GM19023 (cell line): ENCODE measurements around the gene MAMDC2.

ENCODE experiments used
- ATAC-seq: cut with Tn5 transposase; IDR thresholded peaks from one replicate; pipeline ENCODE4 v1.9.1; 2021; ENCODE audit warnings: mild to moderate bottlenecking, moderate library complexity; ENCODE audit not compliant: unreplicated experiment

The MAMDC2 gene

DNA sequence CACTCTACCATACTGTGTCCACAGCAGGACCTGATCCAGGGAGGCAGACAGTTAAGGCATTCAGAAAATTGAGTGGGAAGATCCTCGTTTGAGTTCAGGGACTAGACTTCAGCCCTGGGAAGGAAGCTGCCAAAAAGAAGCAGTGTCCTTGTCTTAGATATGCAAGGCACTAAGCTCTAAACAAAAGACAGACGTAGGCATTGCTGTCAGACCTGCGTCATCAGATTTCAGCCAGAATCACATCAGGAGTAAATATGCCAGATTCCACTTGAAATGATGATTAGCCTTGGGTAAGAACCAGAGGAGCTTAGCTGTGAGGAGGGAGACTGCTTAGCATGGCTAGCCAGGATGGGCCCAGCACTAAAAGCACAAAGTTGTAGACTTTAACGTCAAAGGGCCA, 56.7 kb downstream of the MAMDC2 start:
- ATAC-seq: no peak

- ATAC-seq: no peak
These were observed 57.6 kb downstream of the MAMDC2 start for GRCh38 chr9:70101265-70101664.

GRCh38 chr9:70105147-70105546, 61.5 kb downstream of the MAMDC2 start:
- ATAC-seq: no peak

DNA sequence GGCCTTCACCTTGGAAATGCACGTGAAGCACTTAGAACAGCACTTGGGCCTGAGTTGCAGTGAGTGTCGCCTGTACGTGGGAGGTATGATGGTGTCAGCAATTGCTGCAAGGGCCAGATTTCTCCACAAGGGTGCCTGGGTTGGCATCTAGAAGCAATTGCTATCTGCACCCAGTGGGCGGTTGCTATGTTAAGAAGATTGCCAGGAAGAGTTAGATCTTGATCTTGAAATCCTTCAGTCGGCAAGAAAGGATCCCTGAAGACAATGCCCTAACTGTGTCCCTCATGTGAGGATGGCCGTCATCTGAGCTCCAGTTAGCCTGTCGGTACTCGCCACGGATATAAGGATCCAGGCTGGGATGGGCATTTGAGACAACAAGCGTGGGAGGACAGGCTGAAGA, 62.9 kb downstream of the MAMDC2 start:
- no peak for ATAC-seq

DNA sequence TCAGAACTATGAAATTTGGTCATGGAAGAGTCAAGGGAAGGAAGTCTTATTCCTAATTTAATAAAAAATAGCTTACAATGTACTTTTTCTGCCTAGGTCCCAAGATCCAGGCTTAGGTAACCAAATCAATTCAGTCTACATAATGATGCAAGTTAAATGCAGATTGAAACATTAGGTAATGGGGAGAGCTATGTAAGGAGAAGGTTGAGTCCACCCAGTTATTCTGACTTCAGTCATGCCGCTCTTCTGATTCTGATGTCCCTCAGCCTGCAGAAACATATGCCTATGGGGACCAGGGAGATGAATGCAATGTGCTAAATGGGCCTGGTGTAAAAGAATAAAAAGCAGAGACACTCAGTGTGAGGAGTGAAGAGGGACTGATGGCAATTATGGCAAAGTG, 63.9 kb downstream of the MAMDC2 start:
- no peak for ATAC-seq

- no peak for ATAC-seq
These were observed 64.5 kb downstream of the MAMDC2 start for GRCh38 chr9:70108181-70108580.

DNA sequence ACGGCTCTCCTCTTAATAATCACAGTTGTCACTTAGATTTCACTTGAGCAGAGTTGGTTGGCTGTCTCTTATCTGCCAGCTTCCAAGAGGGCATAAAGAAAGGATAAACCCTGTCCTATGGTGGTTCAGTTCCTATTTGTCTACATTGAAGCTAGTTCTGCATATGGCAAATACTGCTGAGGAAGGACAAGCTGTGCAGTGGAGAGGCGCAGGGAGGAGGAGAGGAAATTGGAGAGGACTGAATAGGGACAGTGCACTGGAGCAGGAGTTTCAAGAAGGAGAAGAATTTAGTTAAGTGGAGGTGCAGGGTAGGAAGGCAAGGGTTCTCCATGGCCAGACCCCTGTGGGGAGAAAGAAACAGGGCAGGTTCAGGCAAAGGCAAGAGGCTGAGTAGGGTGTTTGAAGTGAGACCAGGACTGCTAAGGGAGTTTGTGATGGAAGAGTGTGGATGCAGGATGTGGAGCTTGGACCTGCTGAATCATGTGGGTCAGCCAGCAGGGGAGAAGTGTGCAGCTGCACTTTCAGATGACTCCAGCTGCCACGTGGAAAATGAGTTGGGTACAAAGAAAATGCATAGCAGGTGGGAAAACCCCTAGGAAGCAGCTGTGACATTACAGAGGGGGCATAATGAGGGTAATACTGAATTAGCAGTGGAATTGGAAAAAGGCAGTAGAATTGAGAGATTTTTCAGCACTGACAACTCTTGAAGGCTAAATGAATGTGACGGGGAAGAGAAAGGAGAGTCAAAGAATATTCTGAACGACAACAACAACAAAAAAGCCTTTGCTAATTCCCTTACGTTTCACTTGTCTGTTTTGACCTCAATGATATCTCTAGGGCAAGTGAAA, 66.8 kb downstream of the MAMDC2 start:
- no peak for ATAC-seq

DNA sequence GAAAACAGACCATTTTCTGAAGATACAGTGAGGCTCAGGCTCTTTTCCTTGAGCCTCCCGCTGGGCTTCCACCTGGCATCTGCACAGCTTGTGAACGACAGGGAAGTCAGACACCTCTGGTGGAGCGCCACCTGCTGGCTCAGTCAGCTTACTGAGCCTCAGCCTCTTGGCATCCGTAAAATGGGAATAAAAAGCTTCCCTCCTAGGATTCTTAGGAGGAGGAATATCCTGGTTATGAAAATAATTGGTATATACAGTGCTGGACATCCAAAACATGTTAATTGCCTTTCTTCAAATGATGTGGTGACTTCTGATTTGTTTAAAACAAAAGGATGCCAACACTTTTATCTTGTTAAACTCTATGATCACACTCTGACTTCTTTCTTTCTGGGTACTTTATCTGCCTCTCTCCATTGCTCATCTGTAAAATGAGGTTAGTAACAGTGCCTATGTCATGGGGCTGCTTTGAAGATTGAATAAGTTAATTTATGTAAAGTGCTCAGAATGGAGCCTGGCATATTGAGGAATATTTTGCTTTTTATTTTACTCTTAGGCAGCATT, 67.5 kb downstream of the MAMDC2 start:
- ATAC-seq: peak; percentile 75

DNA sequence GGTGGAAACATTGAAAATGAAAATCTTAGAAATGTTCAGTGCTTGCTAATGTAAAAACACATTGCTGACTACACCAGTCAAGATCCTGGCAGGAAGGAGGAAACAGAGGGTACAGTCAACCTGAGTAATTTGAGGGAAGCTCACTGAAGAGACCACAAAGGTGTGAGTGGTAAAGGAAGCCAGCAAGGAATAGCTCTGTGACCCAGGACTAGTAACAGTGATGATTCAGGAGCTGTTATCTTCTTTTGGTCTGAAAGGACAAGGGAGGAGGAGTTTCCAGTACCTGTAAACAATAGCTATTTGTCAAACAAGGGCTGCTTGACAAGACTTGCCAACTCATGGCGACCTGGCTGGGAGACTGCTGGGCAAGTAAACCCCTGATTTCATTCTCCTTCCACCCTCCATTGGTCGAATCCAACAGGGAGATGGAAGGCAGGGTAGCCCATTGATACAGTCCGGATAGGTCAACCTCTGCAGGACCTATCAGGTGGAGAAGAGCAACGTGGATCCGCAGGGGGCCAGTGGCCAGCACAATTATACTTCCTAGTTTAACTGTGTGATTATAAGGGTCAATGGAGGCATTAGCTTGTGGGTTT, 68.1 kb downstream of the MAMDC2 start:
- ATAC-seq: no peak

DNA sequence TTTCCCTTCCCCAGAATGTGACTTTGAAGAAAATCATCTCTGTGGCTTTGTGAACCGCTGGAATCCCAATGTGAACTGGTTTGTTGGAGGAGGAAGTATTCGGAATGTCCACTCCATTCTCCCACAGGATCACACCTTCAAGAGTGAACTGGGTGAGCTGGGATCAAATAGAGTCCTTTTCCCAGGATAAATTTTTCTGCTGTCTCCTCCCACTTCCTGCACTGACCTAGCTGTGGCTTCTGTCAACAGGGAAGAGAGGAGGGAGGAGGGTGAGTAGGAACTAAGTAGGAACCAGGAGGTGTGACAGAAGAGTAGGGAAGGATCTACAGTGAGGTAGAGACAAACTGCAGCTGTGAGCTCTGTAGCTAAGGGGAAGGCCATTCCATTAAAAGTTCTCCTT, 69.3 kb downstream of the MAMDC2 start:
- ATAC-seq: no peak

GRCh38 chr9:70113403-70114022, 69.9 kb downstream of the MAMDC2 start:
- peak; percentile 76 for ATAC-seq

GRCh38 chr9:70114898-70115297, 71.2 kb downstream of the MAMDC2 start:
- ATAC-seq: no peak

DNA sequence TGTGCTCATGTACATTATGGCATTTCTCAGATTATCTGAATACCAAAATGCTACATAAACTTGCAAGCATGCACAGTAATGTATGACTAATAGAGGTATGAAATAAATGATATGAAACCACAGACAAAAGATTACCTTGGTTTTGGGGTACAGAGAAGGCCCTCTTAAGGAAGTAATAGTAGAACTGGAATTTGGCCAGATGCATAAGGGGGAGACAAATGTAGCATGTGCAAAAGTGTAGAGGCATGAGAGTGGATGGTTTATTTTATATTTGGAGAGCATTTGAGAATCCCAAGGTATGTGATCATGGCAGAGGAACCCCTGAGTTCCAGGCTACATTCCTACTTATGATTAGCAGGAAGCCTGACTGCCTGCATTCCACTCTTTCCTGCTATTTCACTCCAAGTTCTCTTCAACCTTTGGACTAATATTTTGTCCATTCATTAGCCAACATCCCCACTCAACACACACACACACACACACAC, 74.2 kb downstream of the MAMDC2 start:
- ATAC-seq: no peak

DNA sequence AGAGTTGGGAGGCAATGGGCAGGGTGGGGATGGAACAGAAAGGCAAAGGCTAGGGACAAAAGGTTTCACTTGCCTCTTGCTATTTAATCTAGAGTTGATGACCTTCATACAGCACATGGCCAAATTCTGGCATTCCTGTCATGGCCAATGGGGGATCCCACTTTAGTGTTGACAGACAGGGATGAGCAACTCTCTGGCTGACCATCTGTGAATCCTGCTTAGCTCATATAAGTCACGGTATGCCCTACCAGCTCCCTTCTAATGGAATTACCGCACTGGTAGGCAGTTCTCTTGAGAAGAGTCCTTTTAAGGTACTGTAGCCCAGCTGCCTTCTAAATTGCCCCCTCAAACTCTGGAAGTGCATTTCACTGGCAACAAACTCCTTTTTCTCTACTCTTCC, 76.1 kb downstream of the MAMDC2 start:
- no peak for ATAC-seq

- ATAC-seq: no peak
These were observed 77.3 kb downstream of the MAMDC2 start for GRCh38 chr9:70120834-70121510.

DNA sequence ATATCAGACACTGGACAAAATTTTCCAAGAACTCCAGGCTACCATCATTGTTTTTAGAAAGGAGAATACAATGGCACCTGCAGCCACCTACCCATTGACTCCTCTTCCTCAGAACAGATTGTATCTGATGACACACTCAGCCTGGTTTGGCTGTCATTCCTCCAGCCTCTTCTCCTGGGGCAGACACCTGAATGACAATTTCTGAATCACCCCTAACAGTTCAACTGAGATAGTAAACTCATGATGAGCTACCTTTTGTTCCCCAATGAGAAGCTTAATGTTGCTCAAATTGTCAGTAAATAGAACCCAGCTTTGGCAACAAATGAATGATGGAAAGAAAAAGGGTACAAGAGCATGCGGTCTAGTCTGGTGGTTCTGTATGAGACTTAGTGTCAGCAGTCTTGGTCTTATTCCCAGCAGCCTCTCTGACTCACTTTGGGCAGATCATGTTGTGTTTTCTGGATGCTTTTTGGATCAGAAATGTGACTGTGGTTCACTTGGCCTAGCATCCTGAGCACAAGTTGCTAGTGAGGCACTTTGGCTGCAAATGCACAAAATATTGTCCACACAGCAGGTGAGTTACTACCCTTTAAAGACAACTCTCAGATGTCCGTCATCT, 78.3 kb downstream of the MAMDC2 start:
- no peak for ATAC-seq

- no peak for ATAC-seq
These were observed 80.0 kb downstream of the MAMDC2 start for GRCh38 chr9:70123695-70124094.

DNA sequence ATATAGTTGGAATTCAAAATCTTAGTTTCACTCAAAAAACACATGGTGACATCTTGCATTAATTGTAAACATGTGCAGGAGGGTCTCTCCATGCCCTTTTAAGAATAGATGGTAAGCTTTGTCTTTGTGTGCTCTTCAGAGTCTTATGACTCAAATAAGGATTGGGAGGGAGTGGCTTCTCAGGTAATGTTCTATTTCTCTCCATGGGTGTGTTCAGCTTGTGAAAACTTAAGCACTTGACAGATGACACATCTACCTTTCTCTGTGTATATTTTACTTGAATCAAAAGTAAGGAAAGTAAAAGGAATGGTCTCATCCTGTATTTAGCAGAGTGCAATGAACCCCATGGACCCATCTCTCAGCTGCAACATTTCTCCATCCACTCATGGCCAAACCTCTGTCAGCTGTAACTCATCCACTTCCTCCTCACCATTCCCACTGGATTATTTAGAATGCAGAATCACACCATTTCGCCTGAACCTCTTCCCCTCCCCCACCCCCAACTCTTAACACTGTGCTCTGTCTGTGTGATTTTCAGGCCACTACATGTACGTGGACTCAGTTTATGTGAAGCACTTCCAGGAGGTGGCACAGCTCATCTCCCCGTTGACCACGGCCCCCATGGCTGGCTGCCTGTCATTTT, 82.1 kb downstream of the MAMDC2 start:
- no peak for ATAC-seq

- no peak for ATAC-seq
These were observed 83.4 kb downstream of the MAMDC2 start for GRCh38 chr9:70127036-70127435.
